GM12878 (cell line): Measurements from ENCODE around the gene MMP14. TPM values are rescaled to one million over a fixed set of nuclear protein-coding genes. Genes with fewer than 3 reads are reported as not detected.

Source experiments
- CREB1 ChIP-seq: IDR thresholded peaks from 2 replicates; pipeline ENCODE4 v1.6.1; 2012; ENCODE audit warnings: low read depth, mild to moderate bottlenecking, inconsistent platforms
- FOXM1 ChIP-seq: IDR thresholded peaks from 2 replicates; pipeline ENCODE4 v1.6.1; 2012; ENCODE audit warnings: low read depth, mild to moderate bottlenecking, inconsistent platforms, low read length, moderate library complexity
- IKZF2 ChIP-seq, 2 experiments: fragments of 450-650 bp; IDR thresholded peaks; 2 replicates each; pipeline ENCODE4 v1.6.1; 2017; ENCODE audit warnings: mild to moderate bottlenecking in 2 of 2, moderate library complexity in 2 of 2
- NBN ChIP-seq: fragments of 450-650 bp; IDR thresholded peaks from 2 replicates; pipeline ENCODE4 v1.6.1; 2016
- NFYA ChIP-seq: IDR thresholded peaks from 2 replicates; pipeline ENCODE4 v1.6.1; 2011; ENCODE audit warnings: low read depth, mild to moderate bottlenecking, low read length, improper control_type of control experiment, borderline replicate concordance
- POU2F2 ChIP-seq: IDR thresholded peaks from 3 replicates; pipeline ENCODE4 v1.6.1; 2011; ENCODE audit warnings: low read depth, mild to moderate bottlenecking, low read length, borderline replicate concordance
- RUNX3 ChIP-seq: IDR thresholded peaks from 2 replicates; pipeline ENCODE4 v1.6.1; 2012; ENCODE audit warnings: low read length, inconsistent platforms
- SIX5 ChIP-seq: IDR thresholded peaks from 2 replicates; pipeline ENCODE4 v1.6.1; 2011; ENCODE audit warnings: mild to moderate bottlenecking, low read depth, low read length, moderate library complexity; ENCODE audit not compliant: severe bottlenecking
- SRF ChIP-seq, 2 experiments: IDR thresholded peaks; 2 replicates each; pipeline ENCODE4 v1.6.1; 2011; ENCODE audit warnings: low read depth in 2 of 2, low read length in 2 of 2, mild to moderate bottlenecking in 1 of 2, moderate library complexity in 1 of 2
- STAT3 ChIP-seq: IDR thresholded peaks from 2 replicates; pipeline ENCODE4 v1.6.1; 2011; ENCODE audit warnings: low read depth, low read length, improper control_type of control experiment
- TARDBP ChIP-seq: IDR thresholded peaks from 2 replicates; pipeline ENCODE4 v1.6.1; 2016; ENCODE audit warnings: borderline replicate concordance
- polyA plus RNA-seq, 11 experiments: library from polyadenylated mRNA; depleted of rRNA in 4 of 11; unstranded in 6 of 11; stranded (reverse) in 5 of 11; fragments of >200 nt; fragmentation: Nextera tagmentation in 4 of 11; fragmentation: Illumina TruSeq in 1 of 11; extraction: Ambion mirVana in 4 of 11; extraction: Trizol in 1 of 11; gene quantifications; 1 replicate in 1 of 11; 2 replicates in 10 of 11; pipeline versions ENCODE4 v1.2.1 to v1.2.3, GENCODE V29; 2011 to 2016; ENCODE audit warnings: inconsistent platforms in 2 of 11, missing spikeins in 2 of 11, low read depth in 1 of 11
- total RNA-seq, 4 experiments: library from RNA; depleted of rRNA in 3 of 4; stranded (reverse); fragments of >200 nt in 3 of 4; fragmentation: Illumina TruSeq in 1 of 4; extraction: Trizol in 1 of 4; gene quantifications; 2 replicates each; pipeline versions ENCODE4 v1.2.1 to v1.2.3, GENCODE V29; 2013 to 2021
- TF ChIP-seq, protein P1 (sequence below): fragments of 450-650 bp; IDR thresholded peaks from 2 replicates; pipeline ENCODE4 v1.6.1; 2016; ENCODE audit warnings: mild to moderate bottlenecking
- TF ChIP-seq, protein P2 (sequence below): IDR thresholded peaks from 2 replicates; pipeline ENCODE4 v1.6.1; 2012; ENCODE audit warnings: improper control_type of control experiment, low read depth, low read length; ENCODE audit not compliant: insufficient replicate concordance
- TF ChIP-seq, protein P3 (sequence below): fragments of 450-650 bp; IDR thresholded peaks from 2 replicates; pipeline ENCODE4 v1.6.1; 2017; ENCODE audit warnings: mild to moderate bottlenecking, moderate library complexity
- TF ChIP-seq, protein P4 (sequence below): fragments of 450-650 bp; IDR thresholded peaks from 2 replicates; pipeline ENCODE4 v1.6.1; 2018; ENCODE audit warnings: mild to moderate bottlenecking, low read depth, moderate library complexity; ENCODE audit not compliant: partially characterized antibody

MMP14 gene
- total and polyA plus RNA-seq, 10 of the 15 experiments (the other 5 are each of a cell fraction or from before 2014, with no cell fraction given): 0.31 to 1.9 (median 0.70) TPM; not detected in 2

DNA sequence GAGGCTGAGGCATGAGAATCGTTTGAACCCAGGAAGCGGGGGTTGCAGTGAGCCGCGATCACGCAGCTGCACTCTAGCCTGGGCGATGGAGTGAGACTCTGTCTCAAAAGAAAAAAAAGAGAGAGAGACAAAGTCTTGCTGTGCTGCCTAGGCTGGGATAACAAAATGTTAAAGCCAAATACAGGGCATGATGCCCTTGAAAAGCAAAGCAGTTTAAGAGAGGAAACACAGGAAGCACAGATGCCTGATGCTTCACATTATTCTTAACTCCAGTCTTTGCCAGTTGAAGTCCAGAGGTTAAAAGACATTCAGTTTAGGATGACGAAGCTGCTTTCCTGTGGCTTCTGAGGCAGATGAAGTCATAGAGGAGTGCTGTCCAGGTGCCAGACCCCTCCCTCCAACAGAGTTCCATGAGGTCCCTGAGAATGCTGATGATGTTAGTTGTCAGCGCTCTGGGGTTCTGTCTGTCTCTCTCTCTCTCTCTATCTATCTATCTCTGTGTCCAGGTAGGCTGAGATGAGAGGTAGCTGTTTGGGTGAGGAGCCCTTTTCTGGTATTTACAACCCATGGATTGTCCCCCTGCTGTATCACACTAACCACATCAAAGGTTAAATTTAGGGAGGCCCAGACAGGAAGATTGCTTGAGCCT lies 11.6 kb upstream of the MMP14 start (continued):
- TF ChIP-seq, protein P1, sequence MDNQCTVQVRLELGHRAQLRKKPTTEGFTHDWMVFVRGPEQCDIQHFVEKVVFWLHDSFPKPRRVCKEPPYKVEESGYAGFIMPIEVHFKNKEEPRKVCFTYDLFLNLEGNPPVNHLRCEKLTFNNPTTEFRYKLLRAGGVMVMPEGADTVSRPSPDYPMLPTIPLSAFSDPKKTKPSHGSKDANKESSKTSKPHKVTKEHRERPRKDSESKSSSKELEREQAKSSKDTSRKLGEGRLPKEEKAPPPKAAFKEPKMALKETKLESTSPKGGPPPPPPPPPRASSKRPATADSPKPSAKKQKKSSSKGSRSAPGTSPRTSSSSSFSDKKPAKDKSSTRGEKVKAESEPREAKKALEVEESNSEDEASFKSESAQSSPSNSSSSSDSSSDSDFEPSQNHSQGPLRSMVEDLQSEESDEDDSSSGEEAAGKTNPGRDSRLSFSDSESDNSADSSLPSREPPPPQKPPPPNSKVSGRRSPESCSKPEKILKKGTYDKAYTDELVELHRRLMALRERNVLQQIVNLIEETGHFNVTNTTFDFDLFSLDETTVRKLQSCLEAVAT: 0 out of 2 replicates have a peak, but pooled peaks have one; percentile 44
- TF ChIP-seq SRF (IDR thresholded peaks at IDR 0.05; ENCODE audit: low read depth in 2 of 2, low read length in 2 of 2) (no peak), IKZF2 (IDR thresholded peaks at IDR 0.05) (0 out of 4 replicates have a peak, but pooled peaks of 1 of the 2 experiments have one; percentile 36), STAT3 (no peak), TARDBP (no peak), CREB1 (peak; percentile 69), RUNX3 (peak; percentile 75), NFYA (no peak), SIX5 (no peak), POU2F2 (no peak), NBN (no peak), FOXM1 (no peak)
- TF ChIP-seq, protein P2, sequence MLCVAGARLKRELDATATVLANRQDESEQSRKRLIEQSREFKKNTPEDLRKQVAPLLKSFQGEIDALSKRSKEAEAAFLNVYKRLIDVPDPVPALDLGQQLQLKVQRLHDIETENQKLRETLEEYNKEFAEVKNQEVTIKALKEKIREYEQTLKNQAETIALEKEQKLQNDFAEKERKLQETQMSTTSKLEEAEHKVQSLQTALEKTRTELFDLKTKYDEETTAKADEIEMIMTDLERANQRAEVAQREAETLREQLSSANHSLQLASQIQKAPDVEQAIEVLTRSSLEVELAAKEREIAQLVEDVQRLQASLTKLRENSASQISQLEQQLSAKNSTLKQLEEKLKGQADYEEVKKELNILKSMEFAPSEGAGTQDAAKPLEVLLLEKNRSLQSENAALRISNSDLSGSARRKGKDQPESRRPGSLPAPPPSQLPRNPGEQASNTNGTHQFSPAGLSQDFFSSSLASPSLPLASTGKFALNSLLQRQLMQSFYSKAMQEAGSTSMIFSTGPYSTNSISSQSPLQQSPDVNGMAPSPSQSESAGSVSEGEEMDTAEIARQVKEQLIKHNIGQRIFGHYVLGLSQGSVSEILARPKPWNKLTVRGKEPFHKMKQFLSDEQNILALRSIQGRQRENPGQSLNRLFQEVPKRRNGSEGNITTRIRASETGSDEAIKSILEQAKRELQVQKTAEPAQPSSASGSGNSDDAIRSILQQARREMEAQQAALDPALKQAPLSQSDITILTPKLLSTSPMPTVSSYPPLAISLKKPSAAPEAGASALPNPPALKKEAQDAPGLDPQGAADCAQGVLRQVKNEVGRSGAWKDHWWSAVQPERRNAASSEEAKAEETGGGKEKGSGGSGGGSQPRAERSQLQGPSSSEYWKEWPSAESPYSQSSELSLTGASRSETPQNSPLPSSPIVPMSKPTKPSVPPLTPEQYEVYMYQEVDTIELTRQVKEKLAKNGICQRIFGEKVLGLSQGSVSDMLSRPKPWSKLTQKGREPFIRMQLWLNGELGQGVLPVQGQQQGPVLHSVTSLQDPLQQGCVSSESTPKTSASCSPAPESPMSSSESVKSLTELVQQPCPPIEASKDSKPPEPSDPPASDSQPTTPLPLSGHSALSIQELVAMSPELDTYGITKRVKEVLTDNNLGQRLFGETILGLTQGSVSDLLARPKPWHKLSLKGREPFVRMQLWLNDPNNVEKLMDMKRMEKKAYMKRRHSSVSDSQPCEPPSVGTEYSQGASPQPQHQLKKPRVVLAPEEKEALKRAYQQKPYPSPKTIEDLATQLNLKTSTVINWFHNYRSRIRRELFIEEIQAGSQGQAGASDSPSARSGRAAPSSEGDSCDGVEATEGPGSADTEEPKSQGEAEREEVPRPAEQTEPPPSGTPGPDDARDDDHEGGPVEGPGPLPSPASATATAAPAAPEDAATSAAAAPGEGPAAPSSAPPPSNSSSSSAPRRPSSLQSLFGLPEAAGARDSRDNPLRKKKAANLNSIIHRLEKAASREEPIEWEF: no peak
- TF ChIP-seq, protein P3, sequence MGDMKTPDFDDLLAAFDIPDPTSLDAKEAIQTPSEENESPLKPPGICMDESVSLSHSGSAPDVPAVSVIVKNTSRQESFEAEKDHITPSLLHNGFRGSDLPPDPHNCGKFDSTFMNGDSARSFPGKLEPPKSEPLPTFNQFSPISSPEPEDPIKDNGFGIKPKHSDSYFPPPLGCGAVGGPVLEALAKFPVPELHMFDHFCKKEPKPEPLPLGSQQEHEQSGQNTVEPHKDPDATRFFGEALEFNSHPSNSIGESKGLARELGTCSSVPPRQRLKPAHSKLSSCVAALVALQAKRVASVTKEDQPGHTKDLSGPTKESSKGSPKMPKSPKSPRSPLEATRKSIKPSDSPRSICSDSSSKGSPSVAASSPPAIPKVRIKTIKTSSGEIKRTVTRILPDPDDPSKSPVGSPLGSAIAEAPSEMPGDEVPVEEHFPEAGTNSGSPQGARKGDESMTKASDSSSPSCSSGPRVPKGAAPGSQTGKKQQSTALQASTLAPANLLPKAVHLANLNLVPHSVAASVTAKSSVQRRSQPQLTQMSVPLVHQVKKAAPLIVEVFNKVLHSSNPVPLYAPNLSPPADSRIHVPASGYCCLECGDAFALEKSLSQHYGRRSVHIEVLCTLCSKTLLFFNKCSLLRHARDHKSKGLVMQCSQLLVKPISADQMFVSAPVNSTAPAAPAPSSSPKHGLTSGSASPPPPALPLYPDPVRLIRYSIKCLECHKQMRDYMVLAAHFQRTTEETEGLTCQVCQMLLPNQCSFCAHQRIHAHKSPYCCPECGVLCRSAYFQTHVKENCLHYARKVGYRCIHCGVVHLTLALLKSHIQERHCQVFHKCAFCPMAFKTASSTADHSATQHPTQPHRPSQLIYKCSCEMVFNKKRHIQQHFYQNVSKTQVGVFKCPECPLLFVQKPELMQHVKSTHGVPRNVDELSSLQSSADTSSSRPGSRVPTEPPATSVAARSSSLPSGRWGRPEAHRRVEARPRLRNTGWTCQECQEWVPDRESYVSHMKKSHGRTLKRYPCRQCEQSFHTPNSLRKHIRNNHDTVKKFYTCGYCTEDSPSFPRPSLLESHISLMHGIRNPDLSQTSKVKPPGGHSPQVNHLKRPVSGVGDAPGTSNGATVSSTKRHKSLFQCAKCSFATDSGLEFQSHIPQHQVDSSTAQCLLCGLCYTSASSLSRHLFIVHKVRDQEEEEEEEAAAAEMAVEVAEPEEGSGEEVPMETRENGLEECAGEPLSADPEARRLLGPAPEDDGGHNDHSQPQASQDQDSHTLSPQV: no peak
- TF ChIP-seq, protein P4, sequence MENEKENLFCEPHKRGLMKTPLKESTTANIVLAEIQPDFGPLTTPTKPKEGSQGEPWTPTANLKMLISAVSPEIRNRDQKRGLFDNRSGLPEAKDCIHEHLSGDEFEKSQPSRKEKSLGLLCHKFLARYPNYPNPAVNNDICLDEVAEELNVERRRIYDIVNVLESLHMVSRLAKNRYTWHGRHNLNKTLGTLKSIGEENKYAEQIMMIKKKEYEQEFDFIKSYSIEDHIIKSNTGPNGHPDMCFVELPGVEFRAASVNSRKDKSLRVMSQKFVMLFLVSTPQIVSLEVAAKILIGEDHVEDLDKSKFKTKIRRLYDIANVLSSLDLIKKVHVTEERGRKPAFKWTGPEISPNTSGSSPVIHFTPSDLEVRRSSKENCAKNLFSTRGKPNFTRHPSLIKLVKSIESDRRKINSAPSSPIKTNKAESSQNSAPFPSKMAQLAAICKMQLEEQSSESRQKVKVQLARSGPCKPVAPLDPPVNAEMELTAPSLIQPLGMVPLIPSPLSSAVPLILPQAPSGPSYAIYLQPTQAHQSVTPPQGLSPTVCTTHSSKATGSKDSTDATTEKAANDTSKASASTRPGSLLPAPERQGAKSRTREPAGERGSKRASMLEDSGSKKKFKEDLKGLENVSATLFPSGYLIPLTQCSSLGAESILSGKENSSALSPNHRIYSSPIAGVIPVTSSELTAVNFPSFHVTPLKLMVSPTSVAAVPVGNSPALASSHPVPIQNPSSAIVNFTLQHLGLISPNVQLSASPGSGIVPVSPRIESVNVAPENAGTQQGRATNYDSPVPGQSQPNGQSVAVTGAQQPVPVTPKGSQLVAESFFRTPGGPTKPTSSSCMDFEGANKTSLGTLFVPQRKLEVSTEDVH: no peak
